Uterus (tissue), 2 donors: ENCODE measurements around the gene CCT3.

Experiments used
- POLR2A ChIP-seq, 2 donors: fragments of 450-650 bp; IDR thresholded peaks; one replicate each; pipeline ENCODE4 v1.6.1; 2016; ENCODE audit warnings: antibody characterized with exemption in 2 of 2, mild to moderate bottlenecking in 1 of 2, moderate library complexity in 1 of 2
- TF ChIP-seq, protein P1 (sequence below), 4 experiments: fragments of 200-600 bp in 2 of 4; fragments of 450-650 bp in 2 of 4; sonication (generic) in 2 of 4; IDR thresholded peaks; one replicate each; pipeline ENCODE4 v1.5.1; 2016 to 2019; ENCODE audit warnings: antibody characterized with exemption in 4 of 4, mild to moderate bottlenecking in 2 of 4, moderate library complexity in 1 of 4

DNA sequence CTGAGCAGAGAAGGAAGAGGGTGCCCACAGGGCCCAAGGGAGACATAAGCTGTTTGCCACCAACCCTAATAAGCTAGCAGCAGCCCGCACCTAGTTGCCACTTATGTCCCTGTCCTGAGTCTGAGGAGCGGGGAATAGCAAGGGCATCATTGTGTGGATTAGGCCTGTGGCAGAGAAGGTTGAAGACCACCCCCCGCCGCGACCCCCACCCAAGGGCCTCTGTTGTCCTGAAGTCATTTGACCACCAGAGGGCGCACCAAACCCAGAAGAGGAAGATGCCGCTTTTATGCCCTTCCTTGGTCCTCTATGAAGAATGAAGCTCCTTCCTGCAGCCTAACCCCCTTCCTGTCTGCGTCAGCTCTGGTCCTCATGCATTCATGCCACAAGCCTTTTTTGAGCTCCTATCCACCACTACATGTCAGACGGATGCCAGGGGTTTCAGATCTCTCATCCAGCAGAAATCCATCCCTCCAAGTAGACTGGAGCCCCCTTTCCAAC is 47.5 kb upstream of the CCT3 start:
- TF ChIP-seq, protein P1, sequence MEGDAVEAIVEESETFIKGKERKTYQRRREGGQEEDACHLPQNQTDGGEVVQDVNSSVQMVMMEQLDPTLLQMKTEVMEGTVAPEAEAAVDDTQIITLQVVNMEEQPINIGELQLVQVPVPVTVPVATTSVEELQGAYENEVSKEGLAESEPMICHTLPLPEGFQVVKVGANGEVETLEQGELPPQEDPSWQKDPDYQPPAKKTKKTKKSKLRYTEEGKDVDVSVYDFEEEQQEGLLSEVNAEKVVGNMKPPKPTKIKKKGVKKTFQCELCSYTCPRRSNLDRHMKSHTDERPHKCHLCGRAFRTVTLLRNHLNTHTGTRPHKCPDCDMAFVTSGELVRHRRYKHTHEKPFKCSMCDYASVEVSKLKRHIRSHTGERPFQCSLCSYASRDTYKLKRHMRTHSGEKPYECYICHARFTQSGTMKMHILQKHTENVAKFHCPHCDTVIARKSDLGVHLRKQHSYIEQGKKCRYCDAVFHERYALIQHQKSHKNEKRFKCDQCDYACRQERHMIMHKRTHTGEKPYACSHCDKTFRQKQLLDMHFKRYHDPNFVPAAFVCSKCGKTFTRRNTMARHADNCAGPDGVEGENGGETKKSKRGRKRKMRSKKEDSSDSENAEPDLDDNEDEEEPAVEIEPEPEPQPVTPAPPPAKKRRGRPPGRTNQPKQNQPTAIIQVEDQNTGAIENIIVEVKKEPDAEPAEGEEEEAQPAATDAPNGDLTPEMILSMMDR (IDR thresholded peaks at IDR 0.05), result peak; percentile 78 to 86 (median 80)
- TF ChIP-seq POLR2A (IDR thresholded peaks at IDR 0.05), result no peak
